ENCODE data around the gene PLXNA4. TPM values are rescaled to one million over a fixed set of nuclear protein-coding genes. Genes with fewer than 3 reads are reported as not detected.
A peak's percentile ranks its signal among the peaks of the same experiment; 100 is the strongest.

PLXNA4 gene
- total RNA-seq, 1 experiment from 2014 or later: 0.10 TPM

DNA sequence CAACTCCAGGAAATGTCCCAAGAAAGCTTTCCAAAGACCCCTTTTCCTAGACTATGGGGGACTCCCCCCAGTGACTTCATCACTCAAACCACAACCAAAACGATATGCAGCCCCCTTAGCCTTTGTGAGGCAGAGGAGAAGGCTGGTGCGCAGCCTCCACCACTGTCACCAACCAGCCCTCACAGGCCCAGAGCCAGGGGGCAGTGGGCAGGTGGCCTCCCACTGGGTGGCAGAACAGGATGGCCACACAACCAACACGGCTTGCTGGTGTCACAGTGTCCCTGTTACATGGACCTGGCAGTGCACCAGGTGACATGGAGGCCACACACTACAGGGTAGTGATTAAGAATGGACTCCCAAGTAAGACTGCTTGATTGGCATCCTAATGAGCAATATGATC is 172.0 kb downstream of the PLXNA4 start:
- no peak for ATAC-seq
- H3K9me3 ChIP-seq (ENCODE audit: control insufficient read depth, insufficient read depth, low read depth, low read length): no peaks in the 10 kb centered on the region
- H3K27ac ChIP-seq (ENCODE audit: low read length): no peak overlapping the region
- in situ Hi-C loops (cut with HindIII; ENCODE audit: low pct_unique_long_range_greater_than_20kb, low sequenced_read_pairs): no loop called here
- no peak for DNase-seq (ENCODE audit: low read depth, low spot score)
- ChIA-PET POLR2A (no interaction called here), CTCF (no interaction called here)
- BruUV-seq (replicated peaks): no TSS peak
- TF ChIP-seq, protein P1, sequence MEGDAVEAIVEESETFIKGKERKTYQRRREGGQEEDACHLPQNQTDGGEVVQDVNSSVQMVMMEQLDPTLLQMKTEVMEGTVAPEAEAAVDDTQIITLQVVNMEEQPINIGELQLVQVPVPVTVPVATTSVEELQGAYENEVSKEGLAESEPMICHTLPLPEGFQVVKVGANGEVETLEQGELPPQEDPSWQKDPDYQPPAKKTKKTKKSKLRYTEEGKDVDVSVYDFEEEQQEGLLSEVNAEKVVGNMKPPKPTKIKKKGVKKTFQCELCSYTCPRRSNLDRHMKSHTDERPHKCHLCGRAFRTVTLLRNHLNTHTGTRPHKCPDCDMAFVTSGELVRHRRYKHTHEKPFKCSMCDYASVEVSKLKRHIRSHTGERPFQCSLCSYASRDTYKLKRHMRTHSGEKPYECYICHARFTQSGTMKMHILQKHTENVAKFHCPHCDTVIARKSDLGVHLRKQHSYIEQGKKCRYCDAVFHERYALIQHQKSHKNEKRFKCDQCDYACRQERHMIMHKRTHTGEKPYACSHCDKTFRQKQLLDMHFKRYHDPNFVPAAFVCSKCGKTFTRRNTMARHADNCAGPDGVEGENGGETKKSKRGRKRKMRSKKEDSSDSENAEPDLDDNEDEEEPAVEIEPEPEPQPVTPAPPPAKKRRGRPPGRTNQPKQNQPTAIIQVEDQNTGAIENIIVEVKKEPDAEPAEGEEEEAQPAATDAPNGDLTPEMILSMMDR (IDR thresholded peaks at IDR 0.05): no peak
- no peak for TF ChIP-seq SIN3A (IDR thresholded peaks at IDR 0.05; ENCODE audit: borderline replicate concordance, insufficient read depth, low read depth, low read length)
- TF ChIP-seq, protein P2, sequence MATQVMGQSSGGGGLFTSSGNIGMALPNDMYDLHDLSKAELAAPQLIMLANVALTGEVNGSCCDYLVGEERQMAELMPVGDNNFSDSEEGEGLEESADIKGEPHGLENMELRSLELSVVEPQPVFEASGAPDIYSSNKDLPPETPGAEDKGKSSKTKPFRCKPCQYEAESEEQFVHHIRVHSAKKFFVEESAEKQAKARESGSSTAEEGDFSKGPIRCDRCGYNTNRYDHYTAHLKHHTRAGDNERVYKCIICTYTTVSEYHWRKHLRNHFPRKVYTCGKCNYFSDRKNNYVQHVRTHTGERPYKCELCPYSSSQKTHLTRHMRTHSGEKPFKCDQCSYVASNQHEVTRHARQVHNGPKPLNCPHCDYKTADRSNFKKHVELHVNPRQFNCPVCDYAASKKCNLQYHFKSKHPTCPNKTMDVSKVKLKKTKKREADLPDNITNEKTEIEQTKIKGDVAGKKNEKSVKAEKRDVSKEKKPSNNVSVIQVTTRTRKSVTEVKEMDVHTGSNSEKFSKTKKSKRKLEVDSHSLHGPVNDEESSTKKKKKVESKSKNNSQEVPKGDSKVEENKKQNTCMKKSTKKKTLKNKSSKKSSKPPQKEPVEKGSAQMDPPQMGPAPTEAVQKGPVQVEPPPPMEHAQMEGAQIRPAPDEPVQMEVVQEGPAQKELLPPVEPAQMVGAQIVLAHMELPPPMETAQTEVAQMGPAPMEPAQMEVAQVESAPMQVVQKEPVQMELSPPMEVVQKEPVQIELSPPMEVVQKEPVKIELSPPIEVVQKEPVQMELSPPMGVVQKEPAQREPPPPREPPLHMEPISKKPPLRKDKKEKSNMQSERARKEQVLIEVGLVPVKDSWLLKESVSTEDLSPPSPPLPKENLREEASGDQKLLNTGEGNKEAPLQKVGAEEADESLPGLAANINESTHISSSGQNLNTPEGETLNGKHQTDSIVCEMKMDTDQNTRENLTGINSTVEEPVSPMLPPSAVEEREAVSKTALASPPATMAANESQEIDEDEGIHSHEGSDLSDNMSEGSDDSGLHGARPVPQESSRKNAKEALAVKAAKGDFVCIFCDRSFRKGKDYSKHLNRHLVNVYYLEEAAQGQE (IDR thresholded peaks at IDR 0.05; ENCODE audit: insufficient read depth in 1 of 2, low read depth in 2 of 2, low read length in 1 of 2): no peak
- no peak for TF ChIP-seq TCF7L2 (IDR thresholded peaks at IDR 0.05; ENCODE audit: low read depth, low read length)
- no peak for TF ChIP-seq POLR2AphosphoS5 (IDR thresholded peaks at IDR 0.05; ENCODE audit: low read depth, low read length)
- no peaks in the 10 kb centered on the region for H3K36me3 ChIP-seq (ENCODE audit: control insufficient read depth, insufficient read depth, low read length)
- no peaks in the 10 kb centered on the region for H3K4me1 ChIP-seq (ENCODE audit: control insufficient read depth, insufficient read depth, low read length)
- intact Hi-C loops (cut with micrococcal nuclease; ENCODE audit: unreplicated experiment): no loop called here
- no peak overlapping the region for H3K4me3 ChIP-seq (ENCODE audit: low read depth in 2 of 2, low read length in 2 of 2)
- H3K27me3 ChIP-seq (ENCODE audit: control insufficient read depth, insufficient read depth, low read length): peaks cover 5% of the 10 kb centered on the region; the same call in 1 of the 2 replicates

DNA sequence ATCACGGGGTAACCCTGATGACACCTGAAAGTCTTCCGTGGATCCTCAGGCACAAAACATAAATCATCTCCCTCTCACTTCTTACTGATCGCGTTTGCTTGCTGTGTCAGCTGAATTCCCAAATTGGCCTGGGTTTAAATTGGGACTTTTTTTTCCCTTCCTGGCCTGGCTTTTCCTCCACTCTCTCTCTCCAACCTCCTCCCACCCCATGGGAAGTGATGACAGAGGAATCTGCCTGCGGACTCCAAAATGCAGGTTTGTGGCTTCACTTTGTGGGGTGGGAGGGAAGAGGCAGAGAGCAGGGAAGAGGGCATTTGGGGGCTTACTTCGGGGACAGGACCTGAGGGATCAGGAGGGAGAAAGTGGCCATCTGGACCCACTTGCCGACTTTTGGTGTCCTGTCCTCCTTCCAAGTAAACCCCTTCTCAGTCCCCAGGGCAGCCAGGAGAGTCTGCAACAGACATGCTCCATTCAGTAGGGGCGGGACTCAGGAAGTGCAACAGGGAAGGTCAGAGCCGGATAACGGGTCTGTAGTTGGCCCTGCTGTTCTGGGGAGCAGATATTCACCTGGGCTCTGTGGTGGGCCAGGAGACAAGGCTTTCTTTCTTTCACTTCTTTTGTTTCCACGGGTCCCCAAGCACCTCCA is 172.7 kb downstream of the PLXNA4 start:
- no peak for DNase-seq (ENCODE audit: low read depth, low spot score)
- BruUV-seq (replicated peaks): no TSS peak
- no peaks in the 10 kb centered on the region for H3K9me3 ChIP-seq (ENCODE audit: control insufficient read depth, insufficient read depth, low read depth, low read length)
- intact Hi-C loops (cut with micrococcal nuclease; ENCODE audit: unreplicated experiment): no loop called here
- in situ Hi-C loops (cut with HindIII; ENCODE audit: low pct_unique_long_range_greater_than_20kb, low sequenced_read_pairs): no loop called here
- ChIA-PET CTCF (no interaction called here), POLR2A (no interaction called here)
- ATAC-seq: no peak
- H3K27ac ChIP-seq (ENCODE audit: low read length): no peak overlapping the region
- H3K4me3 ChIP-seq (ENCODE audit: low read depth in 2 of 2, low read length in 2 of 2): no peak overlapping the region
- TF ChIP-seq TCF7L2 (IDR thresholded peaks at IDR 0.05; ENCODE audit: low read depth, low read length): no peak
- peaks cover 5% of the 10 kb centered on the region; the same call in 1 of the 2 replicates for H3K27me3 ChIP-seq (ENCODE audit: control insufficient read depth, insufficient read depth, low read length)
- H3K4me1 ChIP-seq (ENCODE audit: control insufficient read depth, insufficient read depth, low read length): no peaks in the 10 kb centered on the region
- no peaks in the 10 kb centered on the region for H3K36me3 ChIP-seq (ENCODE audit: control insufficient read depth, insufficient read depth, low read length)

DNA sequence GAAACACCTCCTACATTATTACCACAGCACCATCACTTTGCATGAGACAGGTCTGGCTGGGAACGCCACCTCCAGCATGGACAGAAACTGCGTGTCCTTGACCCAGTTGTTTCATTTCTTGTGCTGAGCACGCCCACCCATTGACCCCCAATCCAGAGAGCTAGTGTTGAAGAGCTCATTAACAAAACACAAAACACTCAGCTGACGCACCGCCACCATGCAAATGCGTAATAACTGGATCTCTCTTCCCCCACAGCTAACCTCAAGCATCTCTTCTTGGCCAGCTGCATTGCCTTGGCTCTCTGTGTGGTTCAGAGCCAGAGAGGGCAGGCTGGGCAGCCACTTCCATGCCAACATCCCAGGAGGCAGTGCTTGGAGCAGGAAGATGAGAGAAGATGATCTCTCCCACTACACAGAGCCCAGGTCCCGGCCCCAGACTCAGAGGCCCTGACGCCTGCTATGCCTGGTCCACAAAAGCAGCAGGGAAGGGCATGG is 173.5 kb downstream of the PLXNA4 start:
- Histone ChIP-seq H3K27me3 (ENCODE audit: control insufficient read depth, insufficient read depth, low read length) (peaks cover 5% of the 10 kb centered on the region; the same call in 1 of the 2 replicates), H3K4me3 (ENCODE audit: low read depth in 2 of 2, low read length in 2 of 2) (no peak overlapping the region), H3K9me3 (ENCODE audit: control insufficient read depth, insufficient read depth, low read depth, low read length) (no peaks in the 10 kb centered on the region), H3K27ac (ENCODE audit: low read length) (no peak overlapping the region), H3K4me1 (ENCODE audit: control insufficient read depth, insufficient read depth, low read length) (no peaks in the 10 kb centered on the region), H3K36me3 (ENCODE audit: control insufficient read depth, insufficient read depth, low read length) (no peaks in the 10 kb centered on the region)
- CTCF ChIA-PET: no interaction called here
- TF ChIP-seq POLR2AphosphoS5 (IDR thresholded peaks at IDR 0.05; ENCODE audit: low read depth, low read length) (no peak), TCF7L2 (IDR thresholded peaks at IDR 0.05; ENCODE audit: low read depth, low read length) (no peak), SIN3A (IDR thresholded peaks at IDR 0.05; ENCODE audit: borderline replicate concordance, insufficient read depth, low read depth, low read length) (no peak)
- TF ChIP-seq, protein P1 (IDR thresholded peaks at IDR 0.05): no peak
- TF ChIP-seq, protein P2 (IDR thresholded peaks at IDR 0.05; ENCODE audit: insufficient read depth in 1 of 2, low read depth in 2 of 2, low read length in 1 of 2): no peak
- in situ Hi-C loops (cut with HindIII; ENCODE audit: low pct_unique_long_range_greater_than_20kb, low sequenced_read_pairs) (no loop called here), intact Hi-C loops (cut with micrococcal nuclease; ENCODE audit: unreplicated experiment) (no loop called here)
- BruUV-seq (replicated peaks): no TSS peak
- POLR2A ChIA-PET: no interaction called here
- DNase-seq (ENCODE audit: low read depth, low spot score) (no peak), ATAC-seq (peak; percentile 45; the same call in 1 of the 2 replicates)

Measured in Panc1 (cell line).